AG10803 (cell line): ENCODE data around the gene DYNLRB1.
"Not testable (repeated sequence)": the region's sequence is repeated elsewhere in the genome, so short reads cannot be mapped to it uniquely, and the experiment has no call there.

Experiments
- DNase-seq: peaks from one replicate; pipeline ENCODE4 v3.0.0; 2010; ENCODE audit warnings: low read depth
- H3K4me3 ChIP-seq: 2 replicates; pipeline ENCODE4 v1.5.1; 2011; ENCODE audit warnings: mild to moderate bottlenecking, low read length, control low read depth
- TF ChIP-seq, protein P1 (sequence below): conservative IDR thresholded peaks from 2 replicates; pipeline ENCODE4 v1.5.1; 2011; ENCODE audit warnings: mild to moderate bottlenecking, low read length, control low read depth, inconsistent platforms

DYNLRB1 gene

DNA sequence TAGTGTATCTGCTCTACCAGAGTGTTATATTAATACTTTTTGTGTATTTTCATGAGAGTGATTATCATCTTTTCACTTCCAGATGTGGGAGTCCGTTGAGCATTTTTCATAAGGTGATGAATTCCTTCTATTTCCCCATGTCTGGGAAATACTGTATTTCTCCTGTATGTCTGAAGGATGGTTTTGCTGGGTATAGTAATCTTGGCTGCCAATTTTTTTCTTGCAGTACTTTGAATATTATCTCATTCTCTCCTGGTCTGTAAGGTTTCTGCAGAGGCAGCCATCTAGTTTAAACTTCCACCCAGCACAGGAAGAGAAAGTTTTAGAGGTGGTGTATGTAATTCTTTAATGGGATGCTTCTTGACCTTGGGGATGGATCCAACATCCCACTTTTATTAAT lies 15.4 kb upstream of the DYNLRB1 start:
- TF ChIP-seq, protein P1, sequence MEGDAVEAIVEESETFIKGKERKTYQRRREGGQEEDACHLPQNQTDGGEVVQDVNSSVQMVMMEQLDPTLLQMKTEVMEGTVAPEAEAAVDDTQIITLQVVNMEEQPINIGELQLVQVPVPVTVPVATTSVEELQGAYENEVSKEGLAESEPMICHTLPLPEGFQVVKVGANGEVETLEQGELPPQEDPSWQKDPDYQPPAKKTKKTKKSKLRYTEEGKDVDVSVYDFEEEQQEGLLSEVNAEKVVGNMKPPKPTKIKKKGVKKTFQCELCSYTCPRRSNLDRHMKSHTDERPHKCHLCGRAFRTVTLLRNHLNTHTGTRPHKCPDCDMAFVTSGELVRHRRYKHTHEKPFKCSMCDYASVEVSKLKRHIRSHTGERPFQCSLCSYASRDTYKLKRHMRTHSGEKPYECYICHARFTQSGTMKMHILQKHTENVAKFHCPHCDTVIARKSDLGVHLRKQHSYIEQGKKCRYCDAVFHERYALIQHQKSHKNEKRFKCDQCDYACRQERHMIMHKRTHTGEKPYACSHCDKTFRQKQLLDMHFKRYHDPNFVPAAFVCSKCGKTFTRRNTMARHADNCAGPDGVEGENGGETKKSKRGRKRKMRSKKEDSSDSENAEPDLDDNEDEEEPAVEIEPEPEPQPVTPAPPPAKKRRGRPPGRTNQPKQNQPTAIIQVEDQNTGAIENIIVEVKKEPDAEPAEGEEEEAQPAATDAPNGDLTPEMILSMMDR, result no peak
- no peak overlapping the region for H3K4me3 ChIP-seq
- no peak for DNase-seq

DNA sequence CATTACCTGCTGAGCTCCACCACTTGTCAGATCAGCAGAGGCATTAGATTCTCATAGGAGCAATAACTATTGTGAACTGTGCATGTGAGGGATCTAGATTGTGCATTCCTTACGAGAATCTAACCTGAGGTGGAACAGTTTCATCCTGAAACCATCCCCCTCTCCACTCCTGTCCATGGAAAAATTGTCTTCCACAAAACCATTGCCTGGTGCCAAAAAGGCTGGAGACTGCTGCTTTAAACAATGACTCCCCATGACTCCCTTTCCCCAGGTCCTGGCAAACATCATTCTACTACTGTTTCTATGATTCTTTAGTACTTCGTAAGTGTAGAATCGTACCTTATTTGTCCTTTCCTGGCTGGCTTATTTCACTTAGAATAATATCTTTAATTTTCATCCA lies 9.7 kb upstream of the DYNLRB1 start:
- H3K4me3 ChIP-seq, result no peak overlapping the region
- DNase-seq, result no peak
- TF ChIP-seq, protein P1, result no peak

DNA sequence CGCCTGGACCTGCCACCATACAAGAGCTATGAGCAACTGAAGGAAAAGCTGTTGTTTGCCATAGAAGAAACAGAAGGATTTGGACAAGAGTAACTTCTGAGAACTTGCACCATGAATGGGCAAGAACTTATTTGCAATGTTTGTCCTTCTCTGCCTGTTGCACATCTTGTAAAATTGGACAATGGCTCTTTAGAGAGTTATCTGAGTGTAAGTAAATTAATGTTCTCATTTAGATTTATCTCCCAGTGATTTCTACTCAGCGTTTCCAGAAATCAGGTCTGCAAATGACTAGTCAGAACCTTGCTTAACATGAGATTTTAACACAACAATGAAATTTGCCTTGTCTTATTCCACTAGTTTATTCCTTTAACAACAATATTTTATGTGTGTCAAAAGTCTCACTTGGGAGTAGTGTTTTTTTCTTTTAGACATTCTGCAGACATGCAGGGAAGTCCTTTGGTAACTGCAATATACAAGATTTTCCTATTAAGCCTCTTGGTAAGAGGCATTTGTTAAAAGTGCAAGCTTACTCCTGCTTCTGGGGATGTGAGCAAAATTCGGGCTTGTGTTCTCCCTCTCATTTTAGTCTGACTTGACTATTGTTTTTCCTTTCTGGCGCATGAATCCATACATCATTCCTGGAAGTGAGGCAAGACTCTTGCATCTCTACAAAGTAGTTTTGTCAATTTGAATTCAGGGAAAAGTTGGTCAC lies 8.4 kb upstream of the DYNLRB1 start:
- no peak for DNase-seq
- TF ChIP-seq, protein P1, result no peak
- H3K4me3 ChIP-seq, result no peak overlapping the region

DNA sequence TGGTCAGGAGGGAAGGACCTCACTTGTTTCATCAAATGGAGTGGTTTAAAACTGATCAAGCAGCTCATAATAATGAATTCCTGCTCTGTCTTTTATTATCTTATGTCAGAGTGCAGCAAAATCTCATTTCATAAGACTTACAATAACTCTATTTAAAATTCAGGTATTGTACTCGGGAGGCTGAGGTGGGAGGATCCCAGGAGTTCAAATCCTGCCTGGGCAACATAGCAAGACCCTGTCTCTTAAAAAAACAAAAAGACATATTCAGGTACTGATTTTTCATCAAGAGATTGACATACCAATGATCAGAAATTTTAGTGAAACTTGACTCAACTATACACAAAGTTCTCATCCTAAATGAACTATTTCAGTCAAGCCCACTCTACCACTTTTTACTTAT lies 5.6 kb upstream of the DYNLRB1 start:
- TF ChIP-seq, protein P1, result no peak
- no peak for DNase-seq
- no peak overlapping the region for H3K4me3 ChIP-seq

DNA sequence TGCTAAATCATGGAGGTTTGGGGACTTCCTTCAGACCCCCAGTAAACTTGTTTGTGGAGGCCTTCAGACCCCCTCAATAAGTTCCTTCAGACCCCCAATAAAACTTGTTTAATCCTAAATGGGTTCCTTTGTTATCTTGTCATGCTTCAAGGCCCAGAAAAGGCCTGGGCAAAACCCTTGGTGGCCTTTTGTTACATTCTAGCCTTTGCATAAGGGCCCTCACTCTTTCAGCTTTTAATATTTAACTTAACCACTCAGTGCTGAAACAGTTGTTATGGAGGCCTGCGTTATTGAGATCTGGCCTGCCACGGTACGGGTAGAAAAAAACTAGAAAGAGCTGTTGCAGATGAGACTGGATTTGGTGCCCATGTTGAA lies 4.3 kb upstream of the DYNLRB1 start:
- no peak overlapping the region for H3K4me3 ChIP-seq
- TF ChIP-seq, protein P1, result no peak
- DNase-seq, result no peak

DNA sequence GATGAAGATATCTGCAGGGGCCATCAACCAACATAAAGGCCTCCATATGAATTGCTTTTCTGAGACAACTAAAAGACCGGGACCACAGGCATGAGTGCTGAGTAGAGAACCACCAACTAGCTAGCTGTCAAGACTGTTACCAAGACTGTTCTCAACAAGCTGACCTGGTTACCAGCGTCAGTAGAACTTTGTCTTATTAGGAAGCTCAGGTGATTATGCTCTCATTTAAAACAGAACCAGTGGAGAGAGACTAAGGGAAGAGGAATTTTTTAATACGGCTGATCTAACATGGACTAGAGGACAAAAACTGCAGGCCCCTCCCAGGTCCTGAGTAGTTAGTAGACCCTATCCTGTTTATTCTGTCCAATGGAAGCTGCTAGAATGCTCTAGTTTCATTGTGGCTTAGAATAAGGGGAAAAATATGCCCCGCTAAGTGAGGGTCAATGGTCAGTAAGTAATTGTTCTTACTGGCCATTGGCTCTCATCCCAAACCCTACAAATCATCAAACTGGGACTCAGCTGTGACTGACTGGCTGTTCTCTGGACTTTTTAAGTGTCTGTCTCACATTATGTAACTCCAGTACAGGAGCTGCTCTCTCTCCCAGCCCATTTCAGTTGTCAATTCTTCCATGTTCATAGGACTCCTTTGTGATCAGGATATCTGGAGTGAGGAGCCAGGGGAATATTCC lies 3.8 kb upstream of the DYNLRB1 start:
- no peak overlapping the region for H3K4me3 ChIP-seq
- TF ChIP-seq, protein P1, result no peak

DNA sequence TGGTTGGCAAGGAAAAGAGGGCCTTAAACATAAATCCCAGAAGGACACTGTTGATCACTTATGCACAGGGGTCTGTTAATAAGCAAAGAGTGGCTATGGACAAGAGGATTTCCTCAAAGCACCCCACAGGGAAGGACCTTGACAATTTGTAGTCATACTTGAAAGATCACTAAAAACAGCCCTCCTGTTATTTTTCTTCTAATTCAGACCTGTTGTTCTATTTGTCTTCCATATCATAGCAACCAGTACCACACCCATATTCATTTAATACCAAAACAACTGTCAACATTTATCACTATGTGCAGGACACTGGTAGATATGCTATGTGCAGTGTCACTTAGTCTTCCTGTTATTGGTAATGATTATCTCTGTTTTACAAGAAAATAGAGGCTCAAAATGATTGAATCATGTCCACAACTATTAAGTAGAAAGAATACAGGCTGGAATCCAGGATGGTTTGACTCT lies 3.2 kb upstream of the DYNLRB1 start:
- TF ChIP-seq, protein P1, result no peak

More for the DNA sequence above, 3.8 kb upstream of the DYNLRB1 start:
- no peak for DNase-seq

DNA sequence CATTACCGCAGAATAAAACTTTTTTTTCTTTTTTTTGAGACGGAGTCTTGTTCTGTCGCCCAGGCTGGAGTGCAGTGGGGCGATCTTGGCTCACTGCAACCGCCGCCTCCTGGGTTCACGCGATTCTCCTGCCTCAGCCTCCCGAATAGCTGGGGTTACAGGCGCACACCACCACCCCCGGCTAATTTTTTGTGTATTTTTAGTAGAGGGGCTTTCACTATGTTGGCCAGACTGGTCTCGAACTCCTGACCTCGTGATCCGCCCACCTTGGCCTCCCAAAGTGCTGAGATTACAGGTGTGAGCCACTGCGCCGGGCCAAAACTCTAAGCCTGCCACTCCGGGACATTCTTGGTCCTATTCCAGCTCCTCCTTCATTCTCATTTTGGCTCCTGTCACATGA lies 2.2 kb upstream of the DYNLRB1 start:
- not testable (repeated sequence) for H3K4me3 ChIP-seq, DNase-seq

More for the DNA sequence above, 3.2 kb upstream of the DYNLRB1 start:
- no peak overlapping the region for H3K4me3 ChIP-seq
- DNase-seq, result no peak
